Measurements from ENCODE around the gene CKLF.
A peak's percentile ranks its signal among the peaks of the same experiment; 100 is the strongest.
"Not testable (repeated sequence)": the region's sequence is repeated elsewhere in the genome, so short reads cannot be mapped to it uniquely, and the experiment has no call there.

CKLF gene

DNA sequence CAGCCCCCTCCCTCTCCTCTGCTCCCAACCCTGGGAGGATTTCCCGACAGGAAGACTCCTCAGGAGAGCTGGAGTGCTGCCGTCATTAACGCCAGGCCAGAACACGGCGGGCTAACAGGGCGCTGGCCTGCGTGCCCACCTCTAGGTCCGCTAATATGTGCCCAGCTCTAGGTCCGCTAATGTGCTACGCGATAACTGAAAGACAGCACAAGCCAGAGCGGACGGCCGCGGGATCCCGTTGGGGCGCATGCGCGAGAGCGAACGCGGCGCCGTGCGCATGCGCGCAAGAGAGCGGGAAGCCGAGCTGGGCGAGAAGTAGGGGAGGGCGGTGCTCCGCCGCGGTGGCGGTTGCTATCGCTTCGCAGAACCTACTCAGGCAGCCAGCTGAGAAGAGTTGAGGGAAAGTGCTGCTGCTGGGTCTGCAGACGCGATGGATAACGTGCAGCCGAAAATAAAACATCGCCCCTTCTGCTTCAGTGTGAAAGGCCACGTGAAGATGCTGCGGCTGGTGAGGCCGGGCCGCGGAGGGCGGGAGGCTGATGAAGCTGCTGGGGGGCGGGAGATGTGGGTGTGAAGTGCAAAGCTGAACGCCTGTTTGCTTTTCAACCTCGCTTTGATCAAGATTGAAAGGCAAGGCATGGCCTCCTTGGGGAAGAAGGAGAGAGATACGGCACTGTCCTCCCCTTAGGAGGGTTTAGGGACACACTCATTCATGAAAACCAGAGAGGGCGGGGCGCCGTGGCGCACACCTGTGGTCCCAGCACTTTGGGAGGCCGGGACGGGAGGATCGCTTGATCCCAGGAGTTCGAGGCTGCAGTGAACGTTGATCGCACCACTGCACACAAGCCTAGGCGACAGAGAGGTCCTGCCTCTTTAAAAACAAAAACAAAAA, at the start of gene CKLF:
Gene CKLF, plus strand, starts transcription at position 291 of the 892 bp plus-strand sequence. Its CDS starts 140 bp downstream, at position 431.
- peak; percentile 76 for DNase-seq (ENCODE audit: low read depth)

- DNase-seq (ENCODE audit: low read depth) = no peak
Observed at GRCh38 chr16:66503030-66503429, 49.3 kb upstream of the CKLF start.

DNA sequence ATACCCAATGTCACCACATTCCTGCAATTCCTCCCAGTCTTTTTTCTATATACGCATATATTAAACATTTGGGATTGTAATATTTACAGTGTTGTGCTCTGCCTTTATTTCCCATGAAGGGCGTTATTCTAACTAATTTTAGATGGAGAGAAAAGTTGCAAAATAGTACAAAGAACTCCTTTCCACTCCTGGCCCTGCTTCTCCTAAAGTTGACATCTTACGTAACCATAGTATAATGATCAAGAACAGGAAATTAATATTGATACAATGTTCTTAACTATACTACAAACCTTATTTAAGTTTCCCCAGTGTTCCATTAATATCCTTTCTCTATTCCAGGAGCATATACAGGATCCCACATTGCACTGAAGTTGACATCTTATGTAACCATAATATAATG, 48.8 kb upstream of the CKLF start:
- DNase-seq (ENCODE audit: low read depth) = no peak

- DNase-seq (ENCODE audit: low read depth) = no peak
Observed at GRCh38 chr16:66507731-66508239, 44.6 kb upstream of the CKLF start.

DNA sequence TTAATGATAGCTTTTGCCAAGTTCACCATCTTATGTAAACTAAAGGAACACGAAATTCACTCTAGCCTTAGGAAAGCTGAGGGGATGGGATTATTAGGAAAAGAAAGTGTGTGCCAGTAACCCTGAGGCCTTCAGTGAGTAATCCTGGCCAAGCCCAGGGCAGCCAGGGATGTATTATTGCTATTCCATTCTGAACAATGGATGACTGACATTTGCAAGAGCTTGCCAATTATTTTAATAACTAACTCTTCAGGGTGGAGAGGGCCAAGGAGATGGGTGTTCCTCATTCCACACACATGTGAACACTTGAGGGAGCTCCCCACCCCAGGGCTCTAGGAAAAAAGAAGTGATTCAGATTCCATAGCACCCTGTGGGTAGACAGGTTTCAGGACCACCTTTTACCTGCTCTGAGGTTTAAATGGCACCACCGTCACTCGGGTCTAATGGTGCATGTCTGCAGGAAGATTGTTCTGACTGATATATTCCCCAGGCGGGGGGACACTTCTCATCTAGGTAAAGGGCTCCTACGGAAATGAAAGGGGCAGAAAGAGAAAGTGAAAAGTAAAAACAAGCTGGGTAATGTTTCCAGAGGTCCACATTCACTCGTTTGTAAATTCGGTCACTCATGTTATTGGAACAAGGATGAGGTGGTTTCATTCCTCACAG, 44.0 kb upstream of the CKLF start:
- DNase-seq (ENCODE audit: low read depth) = peak; percentile 64

DNA sequence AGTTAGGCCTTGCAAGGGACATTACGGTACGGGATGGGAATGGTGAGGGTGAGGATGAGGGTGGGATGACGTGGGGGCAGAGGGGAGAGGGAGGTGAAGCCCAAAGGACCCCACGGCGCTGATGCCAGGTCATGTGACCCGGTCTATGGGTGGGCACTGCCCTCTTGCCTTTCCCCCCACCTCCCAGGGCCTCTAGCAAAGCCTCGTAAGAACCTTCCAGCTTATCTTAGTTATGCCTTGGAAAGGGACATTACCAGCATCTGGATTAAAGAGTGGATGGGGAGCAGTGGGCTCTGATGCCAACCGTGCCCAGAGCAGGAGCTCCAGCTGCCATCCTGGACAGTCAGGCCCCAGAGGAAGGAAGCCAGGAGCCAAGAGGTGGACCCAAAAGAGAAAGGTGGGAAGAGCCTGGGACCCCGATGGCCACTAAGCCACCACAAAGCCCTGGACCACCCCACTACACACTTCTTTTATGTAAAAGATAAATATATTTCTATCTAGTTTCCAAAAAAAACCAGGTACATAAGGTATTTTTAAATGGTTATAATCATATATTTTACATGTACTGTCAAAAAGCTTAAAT, 43.4 kb upstream of the CKLF start:
- no peak for DNase-seq (ENCODE audit: low read depth)

DNA sequence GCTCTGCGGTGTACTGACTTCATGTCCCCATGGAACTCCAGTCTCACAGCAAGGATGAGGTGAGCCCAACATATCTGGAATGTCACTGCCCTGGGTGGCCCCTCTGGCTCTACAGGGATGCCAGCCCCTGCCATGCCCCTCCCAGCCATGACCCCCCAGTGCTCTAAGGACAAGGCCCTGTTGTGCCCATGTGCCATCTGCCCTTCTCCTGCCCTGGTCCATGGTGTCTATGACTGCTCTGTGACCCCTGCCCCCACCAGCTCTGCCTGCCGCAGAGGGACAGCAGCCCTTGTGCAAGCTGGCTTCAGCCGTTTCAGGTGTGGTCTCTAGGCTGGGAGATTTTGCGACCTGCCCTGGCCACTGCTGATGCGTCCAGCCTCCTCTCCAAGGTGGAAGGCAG, 42.8 kb upstream of the CKLF start:
- no peak for DNase-seq (ENCODE audit: low read depth)

DNA sequence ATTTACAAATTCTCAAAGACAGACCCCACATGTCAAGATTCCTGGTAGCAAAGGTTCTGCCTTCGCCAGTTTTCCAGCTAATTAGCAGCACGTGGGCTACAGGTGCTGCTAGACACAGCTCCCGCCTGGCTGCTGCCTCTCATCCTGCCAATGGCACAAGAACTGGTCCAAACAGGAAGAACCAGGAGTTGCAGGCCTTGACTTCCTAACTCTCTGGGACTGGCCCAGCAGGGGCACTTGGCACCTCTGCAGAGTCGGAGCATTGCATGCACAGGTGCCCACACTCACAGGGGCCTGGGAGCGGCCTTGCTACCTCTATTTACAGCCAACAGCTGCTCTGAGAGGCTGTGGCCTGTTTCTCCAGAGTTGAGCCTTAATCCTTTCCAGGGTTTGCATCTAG, 42.1 kb upstream of the CKLF start:
- no peak for DNase-seq (ENCODE audit: low read depth)

GRCh38 chr16:66510711-66511601, 41.4 kb upstream of the CKLF start:
- no peak for DNase-seq (ENCODE audit: low read depth)

- peak; percentile 43 for DNase-seq (ENCODE audit: low read depth)
Observed at GRCh38 chr16:66511602-66512271, 40.6 kb upstream of the CKLF start.

- no peak for DNase-seq (ENCODE audit: low read depth)
Observed at GRCh38 chr16:66512272-66513110, 39.9 kb upstream of the CKLF start.

GRCh38 chr16:66513111-66513723, 39.2 kb upstream of the CKLF start:
- DNase-seq (ENCODE audit: low read depth) = no peak

GRCh38 chr16:66514391-66514790, 38.0 kb upstream of the CKLF start:
- not testable (repeated sequence) for DNase-seq (ENCODE audit: low read depth)

- DNase-seq (ENCODE audit: low read depth) = not testable (repeated sequence)
Observed at GRCh38 chr16:66514980-66515595, 37.3 kb upstream of the CKLF start.

DNA sequence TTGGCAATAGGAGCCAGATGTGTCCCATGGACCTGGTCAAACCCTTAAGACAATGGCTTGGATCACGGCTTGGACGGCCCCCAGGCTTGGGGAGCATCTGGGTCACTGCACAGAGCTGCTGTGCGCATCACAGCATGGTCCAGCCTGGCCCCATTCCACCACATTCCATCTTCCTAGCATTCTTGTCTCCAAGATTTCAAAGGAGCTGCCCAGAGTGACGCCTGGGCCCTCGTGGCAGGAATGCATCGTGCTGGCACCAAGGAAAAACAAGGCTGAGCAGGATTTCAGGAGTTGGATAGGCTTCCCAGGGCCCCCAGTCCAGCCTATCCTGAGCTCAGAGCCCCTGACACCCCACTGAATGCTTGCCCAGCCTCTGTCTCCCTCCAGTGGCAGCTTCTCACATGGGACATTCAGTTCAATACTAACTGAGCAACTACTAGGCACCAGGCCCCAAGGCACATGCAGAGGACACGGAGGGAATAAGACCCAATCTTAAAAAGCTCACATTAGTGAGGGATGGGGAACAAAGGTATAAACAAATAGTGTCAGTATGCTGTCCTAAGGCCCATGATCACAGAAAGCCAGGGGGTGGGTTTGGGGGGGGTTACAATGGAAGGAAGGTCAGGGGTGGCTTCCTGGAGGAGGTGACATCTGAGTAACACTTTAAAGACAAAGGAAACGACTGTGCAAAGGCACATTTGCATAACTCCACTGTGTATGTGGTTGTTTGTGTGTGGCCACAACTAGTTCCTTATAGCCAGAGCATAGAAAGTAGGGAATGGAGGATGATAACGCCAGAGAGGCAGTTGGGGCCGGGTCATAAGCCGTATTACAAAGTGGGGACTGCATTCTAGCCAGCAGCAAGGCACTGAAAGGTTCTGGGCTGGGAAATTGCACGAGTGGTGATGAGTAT, 36.5 kb upstream of the CKLF start:
- DNase-seq (ENCODE audit: low read depth) = no peak

- DNase-seq (ENCODE audit: low read depth) = no peak
Observed at GRCh38 chr16:66516509-66516807, 35.9 kb upstream of the CKLF start.

GRCh38 chr16:66516808-66517585, 35.4 kb upstream of the CKLF start:
- peak; percentile 99 for DNase-seq (ENCODE audit: low read depth)
